ENCODE data around the gene ATXN3. TPM values are rescaled to one million over a fixed set of nuclear protein-coding genes. Genes with fewer than 3 reads are reported as not detected.
A peak's percentile ranks its signal among the peaks of the same experiment; 100 is the strongest.

The ATXN3 gene
- total and polyA plus RNA-seq, 2 of the 13 experiments (the other 11 are each of a cell fraction or from before 2014, with no cell fraction given): 14.9 to 17.3 TPM

DNA sequence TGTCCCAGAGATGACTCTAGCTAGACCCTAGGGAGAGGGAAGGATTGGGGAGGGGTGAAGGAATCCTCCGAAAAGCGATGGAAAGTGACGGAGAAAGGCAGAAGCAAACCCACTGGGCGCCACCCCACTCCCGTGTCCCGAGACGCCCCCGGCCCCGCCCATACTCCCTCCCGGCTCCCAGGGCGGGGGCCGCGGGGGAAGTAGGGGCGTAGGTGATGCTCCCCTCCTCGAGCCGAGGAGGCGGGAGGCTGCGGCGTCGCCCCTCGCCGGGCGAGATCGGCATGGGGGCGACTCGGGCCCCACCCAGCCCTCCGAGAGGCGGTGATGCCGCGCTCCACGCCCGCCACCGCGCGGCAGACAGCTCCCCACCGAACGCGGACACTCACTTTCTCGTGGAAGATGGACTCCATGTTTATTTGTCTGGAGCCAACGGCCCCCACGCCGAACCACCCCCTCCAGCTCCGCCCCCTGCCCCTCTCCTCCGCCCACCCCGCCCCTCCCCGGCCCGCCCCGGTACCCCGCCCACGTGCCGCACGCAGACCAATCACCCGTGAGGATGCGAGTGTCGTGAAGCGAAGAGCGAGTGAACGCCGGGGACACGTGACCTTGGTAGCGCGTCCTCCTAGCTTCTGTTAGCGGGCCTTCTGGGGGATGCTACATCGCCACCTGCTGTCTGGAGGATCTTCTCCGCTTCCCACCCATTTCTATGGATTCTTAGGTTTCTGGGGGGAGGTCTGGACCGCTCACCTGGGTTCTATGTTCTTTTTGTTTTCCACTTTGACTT, at the start of gene ATXN3 (continued):
- no peak for TF ChIP-seq TBL1XR1 (IDR thresholded peaks at IDR 0.05; ENCODE audit: borderline replicate concordance, low read length, partially characterized antibody)
- no peak for TF ChIP-seq TSC22D2 (CRISPR knock-in tag; IDR thresholded peaks at IDR 0.05; ENCODE audit: borderline replicate concordance)
- no peak for TF ChIP-seq DR1 (CRISPR knock-in tag; IDR thresholded peaks at IDR 0.05)
- no peak for TF ChIP-seq ZKSCAN8 (CRISPR knock-in tag; IDR thresholded peaks at IDR 0.05; ENCODE audit: borderline replicate concordance)
- TF ChIP-seq, protein P1, sequence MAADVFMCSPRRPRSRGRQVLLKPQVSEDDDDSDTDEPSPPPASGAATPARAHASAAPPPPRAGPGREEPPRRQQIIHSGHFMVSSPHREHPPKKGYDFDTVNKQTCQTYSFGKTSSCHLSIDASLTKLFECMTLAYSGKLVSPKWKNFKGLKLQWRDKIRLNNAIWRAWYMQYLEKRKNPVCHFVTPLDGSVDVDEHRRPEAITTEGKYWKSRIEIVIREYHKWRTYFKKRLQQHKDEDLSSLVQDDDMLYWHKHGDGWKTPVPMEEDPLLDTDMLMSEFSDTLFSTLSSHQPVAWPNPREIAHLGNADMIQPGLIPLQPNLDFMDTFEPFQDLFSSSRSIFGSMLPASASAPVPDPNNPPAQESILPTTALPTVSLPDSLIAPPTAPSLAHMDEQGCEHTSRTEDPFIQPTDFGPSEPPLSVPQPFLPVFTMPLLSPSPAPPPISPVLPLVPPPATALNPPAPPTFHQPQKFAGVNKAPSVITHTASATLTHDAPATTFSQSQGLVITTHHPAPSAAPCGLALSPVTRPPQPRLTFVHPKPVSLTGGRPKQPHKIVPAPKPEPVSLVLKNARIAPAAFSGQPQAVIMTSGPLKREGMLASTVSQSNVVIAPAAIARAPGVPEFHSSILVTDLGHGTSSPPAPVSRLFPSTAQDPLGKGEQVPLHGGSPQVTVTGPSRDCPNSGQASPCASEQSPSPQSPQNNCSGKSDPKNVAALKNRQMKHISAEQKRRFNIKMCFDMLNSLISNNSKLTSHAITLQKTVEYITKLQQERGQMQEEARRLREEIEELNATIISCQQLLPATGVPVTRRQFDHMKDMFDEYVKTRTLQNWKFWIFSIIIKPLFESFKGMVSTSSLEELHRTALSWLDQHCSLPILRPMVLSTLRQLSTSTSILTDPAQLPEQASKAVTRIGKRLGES (CRISPR knock-in tag; IDR thresholded peaks at IDR 0.05; ENCODE audit: borderline replicate concordance): no peak
- 0 out of 2 replicates have a peak, but pooled peaks have one; percentile 1 for TF ChIP-seq ZNF501 (CRISPR knock-in tag; IDR thresholded peaks at IDR 0.05)
- no peak for TF ChIP-seq ZNF343 (CRISPR knock-in tag; IDR thresholded peaks at IDR 0.05)
- TF ChIP-seq, protein P2, sequence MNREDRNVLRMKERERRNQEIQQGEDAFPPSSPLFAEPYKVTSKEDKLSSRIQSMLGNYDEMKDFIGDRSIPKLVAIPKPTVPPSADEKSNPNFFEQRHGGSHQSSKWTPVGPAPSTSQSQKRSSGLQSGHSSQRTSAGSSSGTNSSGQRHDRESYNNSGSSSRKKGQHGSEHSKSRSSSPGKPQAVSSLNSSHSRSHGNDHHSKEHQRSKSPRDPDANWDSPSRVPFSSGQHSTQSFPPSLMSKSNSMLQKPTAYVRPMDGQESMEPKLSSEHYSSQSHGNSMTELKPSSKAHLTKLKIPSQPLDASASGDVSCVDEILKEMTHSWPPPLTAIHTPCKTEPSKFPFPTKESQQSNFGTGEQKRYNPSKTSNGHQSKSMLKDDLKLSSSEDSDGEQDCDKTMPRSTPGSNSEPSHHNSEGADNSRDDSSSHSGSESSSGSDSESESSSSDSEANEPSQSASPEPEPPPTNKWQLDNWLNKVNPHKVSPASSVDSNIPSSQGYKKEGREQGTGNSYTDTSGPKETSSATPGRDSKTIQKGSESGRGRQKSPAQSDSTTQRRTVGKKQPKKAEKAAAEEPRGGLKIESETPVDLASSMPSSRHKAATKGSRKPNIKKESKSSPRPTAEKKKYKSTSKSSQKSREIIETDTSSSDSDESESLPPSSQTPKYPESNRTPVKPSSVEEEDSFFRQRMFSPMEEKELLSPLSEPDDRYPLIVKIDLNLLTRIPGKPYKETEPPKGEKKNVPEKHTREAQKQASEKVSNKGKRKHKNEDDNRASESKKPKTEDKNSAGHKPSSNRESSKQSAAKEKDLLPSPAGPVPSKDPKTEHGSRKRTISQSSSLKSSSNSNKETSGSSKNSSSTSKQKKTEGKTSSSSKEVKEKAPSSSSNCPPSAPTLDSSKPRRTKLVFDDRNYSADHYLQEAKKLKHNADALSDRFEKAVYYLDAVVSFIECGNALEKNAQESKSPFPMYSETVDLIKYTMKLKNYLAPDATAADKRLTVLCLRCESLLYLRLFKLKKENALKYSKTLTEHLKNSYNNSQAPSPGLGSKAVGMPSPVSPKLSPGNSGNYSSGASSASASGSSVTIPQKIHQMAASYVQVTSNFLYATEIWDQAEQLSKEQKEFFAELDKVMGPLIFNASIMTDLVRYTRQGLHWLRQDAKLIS (CRISPR knock-in tag; IDR thresholded peaks at IDR 0.05): no peak
- no peak for TF ChIP-seq ZBTB20 (CRISPR knock-in tag; IDR thresholded peaks at IDR 0.05; ENCODE audit: borderline replicate concordance, low read depth)
- TF ChIP-seq HNRNPH1 (optimal IDR thresholded peaks at IDR 0.05; ENCODE audit: low read depth, low read length): no peak
- peak; percentile 44; the same call in 1 of the 2 replicates for TF ChIP-seq ZNF331 (CRISPR knock-in tag; IDR thresholded peaks at IDR 0.05)
- no peak for TF ChIP-seq TBP (CRISPR knock-in tag; IDR thresholded peaks at IDR 0.05)
- TF ChIP-seq ZNF747 (CRISPR knock-in tag; IDR thresholded peaks at IDR 0.05; ENCODE audit: borderline replicate concordance): no peak
- no peak for TF ChIP-seq ZNF546 (CRISPR knock-in tag; conservative IDR thresholded peaks at IDR 0.05)
- no peak for TF ChIP-seq ZNF761 (CRISPR knock-in tag; conservative IDR thresholded peaks at IDR 0.05)
- no peak for TF ChIP-seq IKZF1 (IDR thresholded peaks at IDR 0.05)
- 0 out of 2 replicates have a peak, but pooled peaks have one; percentile 20 for TF ChIP-seq ZFP37 (CRISPR knock-in tag; IDR thresholded peaks at IDR 0.05; ENCODE audit: borderline replicate concordance)
- no peak for TF ChIP-seq ZNF891 (CRISPR knock-in tag; IDR thresholded peaks at IDR 0.05)
- TF ChIP-seq RNF2 (conservative IDR thresholded peaks at IDR 0.05; ENCODE audit: low read depth): no peak
- no peak for TF ChIP-seq ZBTB8A (CRISPR knock-in tag; IDR thresholded peaks at IDR 0.05; ENCODE audit: borderline replicate concordance, low read depth)
- no peak for TF ChIP-seq TCF7L2 (IDR thresholded peaks at IDR 0.05; ENCODE audit: low read depth, low read length)
- no peak for TF ChIP-seq ZNF749 (CRISPR knock-in tag; IDR thresholded peaks at IDR 0.05; ENCODE audit: borderline replicate concordance)

Measured in HepG2 (cell line).